GM19395 (cell line): Measurements from ENCODE around the gene FLT3LG.

Source experiments
- ATAC-seq: cut with Tn5 transposase; IDR thresholded peaks from one replicate; pipeline ENCODE4 v1.9.1; 2021; ENCODE audit warnings: mild to moderate bottlenecking, moderate library complexity; ENCODE audit not compliant: unreplicated experiment

The FLT3LG gene

GRCh38 chr19:49507803-49508494, 33.9 kb downstream of the FLT3LG start:
- no peak for ATAC-seq

DNA sequence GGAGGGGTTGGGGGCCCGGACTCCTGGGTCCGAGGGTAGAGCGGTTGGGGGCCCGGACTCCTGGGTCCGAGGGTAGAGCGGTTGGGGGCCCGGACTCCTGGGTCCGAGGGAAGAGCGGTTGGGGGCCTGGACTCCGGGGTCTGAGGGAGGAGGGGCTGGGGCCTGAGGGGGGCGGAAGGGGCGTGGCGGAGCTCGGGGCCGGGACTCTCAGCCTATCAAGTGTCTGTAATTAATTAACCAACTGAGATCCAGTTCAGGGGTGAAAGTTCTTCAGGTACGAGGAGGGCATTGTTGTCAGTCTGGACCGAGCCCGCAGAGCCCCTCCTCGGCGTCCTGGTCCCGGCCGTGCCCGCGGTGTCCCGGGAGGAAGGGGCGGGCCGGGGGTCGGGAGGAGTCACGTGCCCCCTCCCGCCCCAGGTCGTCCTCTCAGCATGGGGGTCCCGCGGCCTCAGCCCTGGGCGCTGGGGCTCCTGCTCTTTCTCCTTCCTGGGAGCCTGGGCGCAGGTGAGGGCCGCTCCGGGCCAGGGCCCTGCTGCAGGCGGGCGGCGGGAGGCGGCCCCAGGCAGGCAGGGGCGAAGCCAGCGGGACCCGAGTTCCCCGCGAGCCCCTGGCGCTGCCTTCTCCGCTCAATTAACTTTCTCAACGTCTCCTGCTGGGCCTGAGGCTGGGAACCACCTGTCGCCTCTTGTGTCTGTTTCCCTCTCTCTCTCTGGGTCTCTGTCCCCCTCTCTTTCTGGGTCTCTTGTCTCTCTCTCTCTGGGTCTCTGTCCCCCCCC, 39.1 kb downstream of the FLT3LG start:
- ATAC-seq, result no peak

DNA sequence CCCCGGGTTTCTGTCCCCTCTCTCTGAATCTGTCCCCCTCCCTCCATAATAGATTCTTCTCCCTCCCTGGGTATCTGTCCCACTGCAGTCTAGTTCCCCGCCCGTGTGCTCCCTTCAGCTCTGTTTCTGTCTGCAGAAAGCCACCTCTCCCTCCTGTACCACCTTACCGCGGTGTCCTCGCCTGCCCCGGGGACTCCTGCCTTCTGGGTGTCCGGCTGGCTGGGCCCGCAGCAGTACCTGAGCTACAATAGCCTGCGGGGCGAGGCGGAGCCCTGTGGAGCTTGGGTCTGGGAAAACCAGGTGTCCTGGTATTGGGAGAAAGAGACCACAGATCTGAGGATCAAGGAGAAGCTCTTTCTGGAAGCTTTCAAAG, 39.7 kb downstream of the FLT3LG start:
- no peak for ATAC-seq

DNA sequence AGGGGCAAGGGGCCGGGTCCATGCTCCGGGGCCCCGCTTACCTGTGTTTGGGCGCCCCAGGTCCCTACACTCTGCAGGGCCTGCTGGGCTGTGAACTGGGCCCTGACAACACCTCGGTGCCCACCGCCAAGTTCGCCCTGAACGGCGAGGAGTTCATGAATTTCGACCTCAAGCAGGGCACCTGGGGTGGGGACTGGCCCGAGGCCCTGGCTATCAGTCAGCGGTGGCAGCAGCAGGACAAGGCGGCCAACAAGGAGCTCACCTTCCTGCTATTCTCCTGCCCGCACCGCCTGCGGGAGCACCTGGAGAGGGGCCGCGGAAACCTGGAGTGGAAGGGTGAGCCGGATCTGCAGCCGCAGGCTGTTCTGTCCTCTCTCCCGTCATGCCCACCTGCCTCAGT, 40.1 kb downstream of the FLT3LG start:
- ATAC-seq, result no peak

DNA sequence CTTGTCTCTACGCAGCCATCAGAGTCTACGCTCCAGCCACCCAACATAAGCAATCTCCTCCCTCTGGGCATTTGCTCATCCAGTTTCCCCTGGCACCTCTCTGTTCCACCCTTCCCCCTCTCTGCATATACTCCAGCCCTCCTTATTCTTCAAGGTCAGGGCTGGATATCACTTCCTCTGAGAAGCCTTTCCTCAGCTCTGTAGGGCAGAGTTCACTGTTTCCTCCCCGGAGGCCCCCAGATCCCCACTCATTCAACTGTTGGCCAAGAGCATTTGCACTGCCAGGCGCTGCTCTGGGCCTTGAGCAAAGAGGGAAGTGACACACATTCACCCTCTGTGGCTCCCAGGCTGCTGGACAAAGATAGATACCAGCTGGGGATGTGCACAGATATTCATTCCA, 41.8 kb downstream of the FLT3LG start:
- ATAC-seq, result no peak

DNA sequence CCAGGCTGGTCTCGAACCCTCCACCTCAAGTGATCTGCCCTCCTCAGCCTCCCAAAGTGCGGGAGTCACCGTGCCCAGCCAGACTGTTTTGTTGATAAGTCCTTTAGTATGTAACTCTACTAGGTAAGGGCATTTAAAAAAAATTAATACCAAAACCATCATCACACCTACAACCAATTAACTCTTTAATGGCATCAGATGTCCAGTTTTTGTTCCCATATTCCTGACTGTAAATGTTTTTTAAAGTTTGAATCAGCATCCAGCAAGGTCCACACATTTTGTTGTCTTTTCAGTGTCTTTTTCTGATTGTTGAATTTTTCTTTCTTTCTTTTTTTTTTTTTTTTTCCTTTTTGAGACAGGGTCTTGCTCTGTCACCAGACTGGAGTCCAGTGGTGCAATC, 44.0 kb downstream of the FLT3LG start:
- ATAC-seq, result no peak

- ATAC-seq, result no peak
These were observed 46.8 kb downstream of the FLT3LG start for GRCh38 chr19:49520705-49521319.

DNA sequence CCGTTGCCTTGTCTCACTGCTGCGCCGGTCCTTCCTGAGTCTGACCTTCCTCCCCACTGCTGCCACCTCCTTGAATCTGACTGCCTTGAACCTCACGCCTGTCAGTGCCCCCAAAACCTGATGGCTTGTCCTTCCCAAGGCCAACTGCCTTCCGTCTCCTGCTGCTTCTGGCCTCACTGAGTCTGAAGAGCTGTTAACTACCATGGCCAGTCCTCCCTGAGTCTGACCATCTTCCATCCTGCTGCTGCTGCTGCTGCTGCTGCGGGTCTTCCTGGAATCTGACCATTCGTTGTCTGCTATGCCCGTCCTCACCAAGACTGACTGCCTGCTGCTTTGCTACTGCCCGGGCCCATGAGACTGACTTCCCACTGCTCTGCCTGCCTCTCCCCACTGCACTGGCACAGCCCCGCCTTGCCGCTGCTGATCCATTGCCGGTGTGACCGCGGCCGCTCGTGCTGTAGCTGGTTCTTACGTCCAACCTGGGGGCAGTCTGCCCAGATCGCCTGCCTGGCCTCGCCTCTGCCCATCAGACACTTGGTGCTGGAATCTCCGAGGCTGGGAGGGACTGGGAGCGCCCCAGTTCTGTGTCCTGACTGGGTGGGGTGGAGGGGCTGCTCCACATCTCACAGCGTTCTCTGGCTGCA, 50.9 kb downstream of the FLT3LG start:
- no peak for ATAC-seq

GRCh38 chr19:49528211-49528771, 54.3 kb downstream of the FLT3LG start:
- ATAC-seq, result no peak

GRCh38 chr19:49530708-49531107, 56.7 kb downstream of the FLT3LG start:
- ATAC-seq, result no peak

GRCh38 chr19:49533551-49534488, 59.8 kb downstream of the FLT3LG start:
- peak; percentile 77 for ATAC-seq

- no peak for ATAC-seq
These were observed 60.8 kb downstream of the FLT3LG start for GRCh38 chr19:49534632-49535385.
